Ovary (tissue), 9 donors: ENCODE data around the gene SPATA18. TPM values are rescaled to one million over a fixed set of nuclear protein-coding genes. Genes with fewer than 3 reads are reported as not detected.

Experiments used
- DNase-seq, 5 donors: peaks; one replicate each; pipeline ENCODE4 v3.0.0-alpha.2; 2019 to 2020
- H3K27ac ChIP-seq, 2 donors: fragments of 200-600 bp; one replicate each; pipeline versions ENCODE4 v1.5.1 to v1.8.0; 2019 to 2022
- H3K27me3 ChIP-seq: fragments of 200-600 bp; one replicate; pipeline ENCODE4 v1.8.0; 2022
- H3K36me3 ChIP-seq: fragments of 200-600 bp; sonication (generic); one replicate; pipeline ENCODE4 v1.5.1; 2019
- H3K4me1 ChIP-seq: one replicate; pipeline ENCODE4 v1.8.1; 2013; ENCODE audit warnings: mild to moderate bottlenecking, moderate library complexity; ENCODE audit not compliant: insufficient read depth
- H3K4me3 ChIP-seq: fragments of 200-600 bp; sonication (generic); one replicate; pipeline ENCODE4 v1.5.1; 2017
- H3K9me3 ChIP-seq, 2 donors: fragments of 200-600 bp in 1 of 2; sonication (generic) in 1 of 2; one replicate each; pipeline versions ENCODE4 v1.5.1 to v1.8.1; 2013 to 2019; ENCODE audit warnings: mild to moderate bottlenecking in 1 of 2, moderate library complexity in 1 of 2
- EP300 ChIP-seq: sonication (generic); formaldehyde crosslinking; IDR thresholded peaks from one replicate; pipeline ENCODE4 v1.6.1; 2017; ENCODE audit warnings: antibody characterized with exemption
- POLR2A ChIP-seq: fragments of 450-650 bp; IDR thresholded peaks from one replicate; pipeline ENCODE4 v1.6.1; 2017; ENCODE audit warnings: antibody characterized with exemption, mild to moderate bottlenecking, moderate library complexity
- WGBS, 3 donors: extraction: QIAGEN DNeasy Blood & Tissue Kit in 1 of 3; methylation state at CpG; one replicate each; pipeline versions ENCODE4 v1.1.5 to v1.1.7; 2013 to 2017; 5-methylcytosine and 5-hydroxymethylcytosine counted together
- intact Hi-C, 4 donors: fragments of 100-400 bp; cut with DNase I; formaldehyde crosslinking; loops; one replicate each; pipeline versions ENCODE4 v1.11.0 to v1.15.1; 2022 to 2023
- polyA plus RNA-seq, 2 donors: library from polyadenylated mRNA; stranded (reverse); fragments of 200-250 nt in 1 of 2; fragments of 350-450 nt in 1 of 2; fragmentation: Illumina TruSeq in 1 of 2; extraction: RNeasy Lipid Tissue Mini Kit (QIAGEN cat#74804) in 1 of 2; gene quantifications; one replicate each; pipeline ENCODE4 v1.2.3, GENCODE V29; 2013 to 2014
- total RNA-seq, 7 donors: library from RNA; depleted of rRNA in 2 of 7; stranded (reverse); fragments of >200 nt in 2 of 7; fragmentation: NEBNext Ultra II Directional in 3 of 7; extraction: Animal tissue kit (Norgen Biotek cat#: 25700) in 3 of 7; gene quantifications; one replicate each; pipeline versions ENCODE4 v1.1.0 to v1.2.4, GENCODE V29; 2016 to 2023
- TF ChIP-seq, protein P1 (sequence below), 3 donors: fragments of 450-650 bp in 2 of 3; fragments of 200-600 bp in 1 of 3; IDR thresholded peaks; one replicate each; pipeline versions ENCODE4 v1.5.1 to v1.8.0; 2016 to 2022; ENCODE audit warnings: antibody characterized with exemption in 3 of 3, mild to moderate bottlenecking in 1 of 3
- donor health status: DM: no; HTN: no; CAD: no; lungs with moderate emphysema.
- donor health status: DM: no; HTN: no; CAD: no.
- donor health status: Bipolar disorder and iron deficiency.
- donor health status: DM: yes; HTN: yes; CAD: no.
- donor health status: DM: no; HTN: no; CAD: no.
- donor health status: DM: yes; HTN: yes; CAD: no.

Gene SPATA18
- total and polyA plus RNA-seq, 9 donors = 0.77 to 40.6 (median 4.8) TPM

DNA sequence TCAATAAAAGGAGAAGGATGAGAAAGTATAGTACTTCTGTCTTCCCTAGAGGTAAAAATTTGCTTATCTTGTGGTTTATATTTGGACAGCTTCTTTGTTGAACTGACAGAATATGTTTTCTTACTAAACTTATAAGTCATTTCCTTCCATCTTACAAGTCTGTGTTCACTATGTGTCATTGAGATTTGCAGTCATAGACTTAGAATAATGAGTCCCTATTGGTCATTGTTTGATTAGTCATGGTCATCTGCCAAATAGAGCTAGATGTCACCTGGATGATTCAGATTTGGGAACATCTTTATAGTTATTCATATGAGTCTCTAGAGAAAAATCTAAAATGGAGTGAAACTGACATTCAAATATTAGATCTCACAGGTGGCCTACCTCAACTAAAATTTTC is 51.5 kb downstream of the SPATA18 start:
- H3K9me3 ChIP-seq = no peaks in the 10 kb centered on the region
- no peak overlapping the region for H3K4me3 ChIP-seq
- TF ChIP-seq, protein P1, sequence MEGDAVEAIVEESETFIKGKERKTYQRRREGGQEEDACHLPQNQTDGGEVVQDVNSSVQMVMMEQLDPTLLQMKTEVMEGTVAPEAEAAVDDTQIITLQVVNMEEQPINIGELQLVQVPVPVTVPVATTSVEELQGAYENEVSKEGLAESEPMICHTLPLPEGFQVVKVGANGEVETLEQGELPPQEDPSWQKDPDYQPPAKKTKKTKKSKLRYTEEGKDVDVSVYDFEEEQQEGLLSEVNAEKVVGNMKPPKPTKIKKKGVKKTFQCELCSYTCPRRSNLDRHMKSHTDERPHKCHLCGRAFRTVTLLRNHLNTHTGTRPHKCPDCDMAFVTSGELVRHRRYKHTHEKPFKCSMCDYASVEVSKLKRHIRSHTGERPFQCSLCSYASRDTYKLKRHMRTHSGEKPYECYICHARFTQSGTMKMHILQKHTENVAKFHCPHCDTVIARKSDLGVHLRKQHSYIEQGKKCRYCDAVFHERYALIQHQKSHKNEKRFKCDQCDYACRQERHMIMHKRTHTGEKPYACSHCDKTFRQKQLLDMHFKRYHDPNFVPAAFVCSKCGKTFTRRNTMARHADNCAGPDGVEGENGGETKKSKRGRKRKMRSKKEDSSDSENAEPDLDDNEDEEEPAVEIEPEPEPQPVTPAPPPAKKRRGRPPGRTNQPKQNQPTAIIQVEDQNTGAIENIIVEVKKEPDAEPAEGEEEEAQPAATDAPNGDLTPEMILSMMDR (IDR thresholded peaks at IDR 0.05) = no peak
- no peak for TF ChIP-seq POLR2A
- no peak for DNase-seq
- H3K4me1 ChIP-seq = no peaks in the 10 kb centered on the region
- H3K36me3 ChIP-seq = no peaks in the 10 kb centered on the region
- no peak overlapping the region for H3K27ac ChIP-seq
- intact Hi-C loops = no loop called here
- H3K27me3 ChIP-seq = no peaks in the 10 kb centered on the region

DNA sequence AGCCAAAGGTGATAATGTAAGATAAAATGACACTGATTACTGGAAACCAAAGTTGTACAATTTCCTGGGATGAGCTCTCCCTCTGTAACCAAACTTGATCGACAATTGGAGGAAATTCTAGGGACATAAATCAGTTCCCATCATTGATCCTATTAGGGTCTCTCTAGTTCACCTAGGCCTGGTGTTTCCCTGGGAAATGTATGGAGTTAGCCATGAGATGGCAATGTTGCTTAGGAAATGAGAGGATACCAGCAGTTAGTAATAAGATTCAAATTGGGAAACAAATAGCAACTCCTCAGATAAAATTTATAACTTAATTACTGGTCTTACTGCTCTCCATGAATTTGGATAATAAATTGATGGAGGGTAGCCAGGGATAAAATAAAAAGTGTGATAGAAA is 52.2 kb downstream of the SPATA18 start:
- 59 to 64% (median 63%) methylated on average over 1 of the region's 1 CpG for WGBS, 3 donors
- intact Hi-C loops = no loop called here
- H3K4me3 ChIP-seq = no peak overlapping the region

DNA sequence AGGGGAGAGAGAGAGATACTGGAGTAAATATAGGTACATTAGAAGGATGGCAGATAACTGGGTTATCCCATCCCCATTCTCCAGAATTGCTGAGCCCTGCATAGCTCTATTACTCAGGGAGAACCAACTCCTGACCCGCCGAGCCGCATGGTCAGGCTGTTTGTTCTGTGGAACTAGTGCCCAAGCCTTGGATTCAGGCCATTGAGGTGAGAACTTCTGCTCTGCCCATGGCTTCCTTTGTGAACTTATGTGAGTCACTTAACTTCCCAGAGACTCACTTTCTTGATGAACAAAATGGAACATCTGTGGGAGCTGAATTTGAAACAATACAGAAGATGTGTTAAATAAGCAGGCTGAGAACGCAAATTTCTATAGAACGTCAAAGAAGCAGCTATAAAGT is 54.2 kb downstream of the SPATA18 start:
- WGBS, 3 donors = 94 to 97% (median 95%) methylated on average over 5 of the region's 5 CpGs
- H3K9me3 ChIP-seq = no peaks in the 10 kb centered on the region
- intact Hi-C loops = no loop called here
- H3K4me3 ChIP-seq = no peak overlapping the region
- H3K4me1 ChIP-seq = no peaks in the 10 kb centered on the region
- no peak overlapping the region for H3K27ac ChIP-seq
- no peaks in the 10 kb centered on the region for H3K36me3 ChIP-seq
- TF ChIP-seq, protein P1 (IDR thresholded peaks at IDR 0.05) = no peak
- DNase-seq = no peak
- no peaks in the 10 kb centered on the region for H3K27me3 ChIP-seq

More for the DNA sequence above, 52.2 kb downstream of the SPATA18 start:
- no peaks in the 10 kb centered on the region for H3K27me3 ChIP-seq
- DNase-seq = no peak
- no peak for TF ChIP-seq EP300
- TF ChIP-seq, protein P1 (IDR thresholded peaks at IDR 0.05) = no peak
- no peak for TF ChIP-seq POLR2A
- no peaks in the 10 kb centered on the region for H3K4me1 ChIP-seq
- no peaks in the 10 kb centered on the region for H3K36me3 ChIP-seq
- H3K27ac ChIP-seq = no peak overlapping the region
- H3K9me3 ChIP-seq = no peaks in the 10 kb centered on the region

GRCh38 chr4:52106191-52106590 is 55.1 kb downstream of the SPATA18 start:
- WGBS, 3 donors = 3 to 18% (median 9%) methylated on average over 1 of the region's 1 CpG
- no peaks in the 10 kb centered on the region for H3K27me3 ChIP-seq
- intact Hi-C loops = no loop called here

DNA sequence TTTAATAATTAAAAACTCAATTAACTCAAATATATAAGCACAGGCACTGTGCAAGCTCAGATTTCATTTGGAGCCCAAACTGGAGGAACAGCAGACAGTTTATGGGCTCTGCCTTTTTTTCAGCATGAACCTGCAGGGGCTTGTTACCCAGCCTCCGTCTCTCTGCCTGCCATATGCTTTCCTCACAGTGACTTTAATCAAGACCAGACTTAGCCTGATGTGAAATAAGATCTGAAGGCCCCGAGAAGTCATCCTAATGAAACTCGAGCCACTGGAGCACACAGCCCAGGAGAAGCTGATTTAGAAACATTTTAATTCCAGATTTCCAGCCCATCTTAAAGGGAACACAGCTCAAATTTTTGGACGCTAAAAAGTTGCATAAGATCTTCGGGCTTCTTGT is 55.6 kb downstream of the SPATA18 start:
- no peaks in the 10 kb centered on the region for H3K27me3 ChIP-seq
- TF ChIP-seq, protein P1 (IDR thresholded peaks at IDR 0.05) = no peak
- TF ChIP-seq POLR2A = no peak
- TF ChIP-seq EP300 = no peak
- H3K9me3 ChIP-seq = no peaks in the 10 kb centered on the region
- WGBS, 3 donors = 33 to 46% (median 39%) methylated on average over 5 of the region's 5 CpGs
- no peaks in the 10 kb centered on the region for H3K4me1 ChIP-seq
- intact Hi-C loops = no loop called here
- no peak overlapping the region for H3K27ac ChIP-seq
- H3K4me3 ChIP-seq = no peak overlapping the region
- no peak for DNase-seq
- no peaks in the 10 kb centered on the region for H3K36me3 ChIP-seq

More at GRCh38 chr4:52106191-52106590, 55.1 kb downstream of the SPATA18 start:
- no peak for DNase-seq
- H3K4me3 ChIP-seq = no peak overlapping the region
- H3K36me3 ChIP-seq = no peaks in the 10 kb centered on the region
- no peaks in the 10 kb centered on the region for H3K4me1 ChIP-seq
- no peak for TF ChIP-seq EP300
- H3K27ac ChIP-seq = no peak overlapping the region
- H3K9me3 ChIP-seq = no peaks in the 10 kb centered on the region
